Smooth muscle cell of bladder (primary cell): ENCODE results near the gene SPAG7. TPM values are rescaled to one million over a fixed set of nuclear protein-coding genes. Genes with fewer than 3 reads are reported as not detected.

Experiments used
- total RNA-seq: library from RNA; depleted of rRNA; stranded (reverse); fragments of >200 nt; gene quantifications from 2 replicates; pipeline ENCODE4 v1.2.3, GENCODE V29; 2014

The SPAG7 gene
- total RNA-seq = 50.8 and 60.6 TPM in 2 replicates

DNA sequence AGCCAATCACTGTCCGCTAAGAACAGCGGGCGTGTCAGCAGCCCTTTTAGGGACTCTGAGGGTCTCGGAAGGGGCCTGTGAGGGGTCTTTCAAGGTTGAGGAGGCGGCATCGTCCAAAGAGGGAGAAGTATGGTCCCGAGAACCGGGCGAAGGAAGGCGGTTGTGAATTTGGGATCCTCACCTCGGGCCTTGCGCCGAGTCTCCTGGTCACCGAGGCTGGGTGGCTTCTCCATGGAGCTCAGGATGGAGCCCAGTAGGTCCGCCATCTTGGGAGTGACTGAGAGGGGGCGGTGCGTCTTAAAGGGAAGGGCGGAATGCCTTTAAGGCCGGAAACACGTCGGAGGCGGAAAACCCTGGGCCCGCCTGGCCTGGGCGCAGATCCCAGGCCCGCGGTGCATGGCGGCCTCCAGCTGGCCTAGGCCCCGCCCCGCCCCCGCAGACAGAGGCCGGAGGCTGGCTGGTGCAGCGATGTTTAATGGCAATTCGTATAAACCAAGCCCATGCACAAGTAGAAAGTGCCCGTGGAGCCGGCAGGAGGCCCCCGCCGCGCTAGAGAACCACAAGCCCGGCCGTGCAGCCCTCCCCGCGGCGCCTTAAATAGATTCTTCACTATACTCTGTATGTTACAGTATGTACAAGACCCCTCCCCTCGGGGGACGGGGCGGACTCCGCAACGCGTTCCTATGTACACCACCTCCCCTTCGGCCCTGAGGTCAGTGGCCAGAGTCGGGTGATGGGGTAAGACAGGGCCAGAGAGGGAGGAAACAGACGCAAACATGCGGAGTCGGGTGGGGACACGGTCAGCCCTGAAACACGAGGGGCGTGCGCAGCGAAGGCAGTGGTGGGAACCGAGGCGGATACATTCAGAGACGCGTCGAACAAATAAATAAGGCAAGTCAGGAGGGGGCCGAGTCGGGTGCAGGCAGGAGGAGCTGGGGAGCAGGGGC lies at the start of gene SPAG7:
Gene SPAG7, minus strand, starts transcription at position 279 of the 947 bp plus-strand sequence. Its CDS starts 13 bp downstream, at position 266.

GRCh38 chr17:4997302-4998026 lies 29.8 kb upstream of the SPAG7 start, which contains the start of the genes INCA1 and KIF1C:
Gene INCA1 (minus strand): TSS chr17:4997522. CDS start chr17:4994437, 3,085 bp downstream.
Gene KIF1C (plus strand): TSS chr17:4997950. CDS start chr17:5000247, 2,297 bp downstream.

DNA sequence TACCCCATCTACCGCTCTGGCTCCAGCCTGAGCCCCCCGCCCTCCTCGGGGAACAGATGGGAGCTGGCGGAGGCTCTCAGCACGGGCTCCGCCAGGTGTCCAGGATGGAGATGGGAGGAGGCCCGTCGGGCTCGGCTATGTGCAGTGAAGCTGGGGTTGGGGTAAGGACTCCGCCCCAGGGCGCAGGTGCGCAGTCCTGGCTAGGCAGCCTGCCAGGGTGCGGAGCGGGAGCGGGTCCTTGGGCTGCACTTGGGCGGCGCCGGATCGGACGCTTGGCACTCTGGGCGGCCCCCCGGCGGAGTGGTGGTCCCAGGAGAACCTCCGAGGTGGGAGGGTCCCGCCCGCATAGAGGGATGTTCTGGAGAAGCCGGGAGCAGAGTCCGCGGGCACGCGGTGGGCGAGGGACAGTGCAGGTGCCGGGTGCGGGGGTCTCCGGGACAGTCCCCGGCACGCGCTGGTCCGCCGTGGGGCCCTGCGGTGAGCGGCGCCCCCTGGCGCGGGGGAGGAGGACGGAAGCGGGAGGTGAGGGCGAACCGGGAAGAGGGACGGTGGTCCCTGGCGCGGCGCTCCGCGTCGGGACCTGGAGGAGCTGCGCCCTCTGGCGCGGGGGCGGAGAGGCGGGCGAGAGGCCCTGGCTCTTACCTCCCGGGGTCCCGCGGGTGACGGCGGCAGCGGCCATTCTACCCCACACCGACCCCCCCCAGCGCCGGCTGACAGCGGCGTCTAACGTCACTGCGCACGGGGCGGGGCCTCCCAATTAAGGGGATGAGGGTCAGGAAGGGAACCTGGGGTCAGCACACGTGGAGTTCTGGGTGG lies 19.5 kb upstream of the SPAG7 start, which contains the start of gene CAMTA2:
Gene CAMTA2, minus strand, starts transcription at position 725 of the 816 bp plus-strand sequence. CDS start 1,453 bp downstream, outside the sequence.

GRCh38 chr17:4950746-4951204 lies 16.8 kb downstream of the SPAG7 start, which contains the start of gene ENO3:
Gene ENO3 (plus strand): TSS chr17:4951119. CDS start chr17:4951830, 711 bp downstream.

DNA sequence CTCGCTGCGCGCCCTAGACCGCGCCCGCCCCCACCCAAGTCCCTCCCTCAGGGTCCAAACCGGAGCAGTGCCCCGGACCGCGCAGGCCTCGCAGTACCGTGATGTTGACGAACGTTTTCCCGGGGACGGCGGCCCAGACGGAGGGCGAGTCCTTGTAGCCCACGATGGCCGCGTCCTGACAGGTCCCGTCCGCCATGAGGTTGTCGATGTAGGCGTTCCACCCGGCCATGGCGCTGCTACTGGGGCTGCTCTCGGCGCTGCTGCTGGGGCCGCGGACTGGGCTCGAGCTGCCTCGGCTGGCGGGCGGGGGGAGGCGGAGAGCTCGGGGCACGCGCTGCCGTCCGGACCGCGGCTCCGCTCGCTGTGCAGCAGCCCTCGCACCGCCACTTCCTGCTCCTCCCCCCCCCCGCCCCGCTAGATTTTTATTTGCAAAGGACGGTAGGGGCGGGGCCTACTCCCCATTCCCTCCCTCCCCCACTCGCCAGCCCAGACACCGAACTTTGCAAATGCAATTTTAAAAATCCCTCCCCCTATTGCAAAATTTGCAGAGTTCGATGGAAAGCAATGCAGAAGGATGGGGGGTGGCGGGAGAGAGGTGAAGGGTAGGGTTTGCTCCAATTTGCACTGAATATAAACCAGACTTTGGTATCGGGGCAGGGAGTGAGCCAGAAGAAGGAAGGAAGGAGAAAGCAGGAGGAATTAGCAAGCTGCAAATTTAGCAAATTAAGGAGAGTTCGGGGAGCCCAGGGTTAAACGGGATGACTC lies 19.3 kb downstream of the SPAG7 start, which contains the start of gene PFN1:
Gene PFN1, minus strand, starts transcription at position 365 of the 765 bp plus-strand sequence. Its CDS starts 136 bp downstream, at position 229.

DNA sequence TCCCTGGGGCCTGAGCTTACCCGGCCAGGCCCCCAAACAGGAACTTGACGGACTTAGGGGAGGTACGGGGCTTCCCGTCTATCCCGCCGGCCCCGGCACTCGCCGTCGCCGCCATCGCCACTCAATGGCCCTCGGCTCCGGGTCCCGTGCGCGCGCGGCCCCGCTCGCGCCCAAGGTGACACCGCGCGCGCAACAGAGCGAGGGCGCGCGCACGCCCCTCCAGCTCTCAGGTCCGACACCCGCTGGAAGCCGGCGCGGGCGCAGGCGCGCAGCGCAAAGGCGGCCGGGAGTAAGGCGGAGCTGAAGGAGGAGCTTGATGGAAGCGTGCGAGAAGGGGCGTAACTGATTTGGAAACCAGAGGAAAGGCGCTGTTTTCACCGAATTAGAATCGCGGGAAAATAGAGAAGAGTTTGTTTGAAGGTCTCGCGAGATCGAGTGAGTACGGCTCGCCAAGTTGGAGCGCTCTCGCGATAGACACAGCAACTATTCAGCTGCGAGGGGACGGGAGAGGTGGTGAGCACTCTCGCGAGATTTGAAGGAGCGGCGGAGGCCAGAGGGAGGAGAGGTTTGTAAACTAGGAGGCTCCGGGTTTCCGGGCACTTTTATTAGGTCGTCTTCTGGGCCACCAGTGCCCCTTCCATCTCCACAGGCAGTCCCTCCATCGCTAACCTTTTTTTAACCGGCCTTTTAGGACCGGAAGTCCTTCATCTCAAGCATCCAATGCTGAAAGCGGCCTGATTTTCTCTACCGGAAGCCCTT lies 27.6 kb downstream of the SPAG7 start, which contains the start of the genes RNF167 and SLC25A11:
Gene RNF167, plus strand, starts transcription at position 473 of the 759 bp plus-strand sequence. CDS start 642 bp downstream, outside the sequence.
Gene SLC25A11, minus strand, starts transcription at position 251 of the 759 bp plus-strand sequence. Its CDS starts 136 bp downstream, at position 115.

GRCh38 chr17:4931963-4932362 lies 35.7 kb downstream of the SPAG7 start, which contains the start of gene GP1BA:
Gene GP1BA (plus strand): TSS chr17:4932277. CDS start chr17:4932605, 328 bp downstream.

Other genes with a start within 250 kb of the SPAG7 start
- gene MED11, start 236.4 kb downstream of the SPAG7 start, total RNA-seq = 10.4 and 16.5 TPM in 2 replicates
- 0.09 and 0.14 TPM in 2 replicates for gene ZMYND15, start 228.0 kb downstream of the SPAG7 start, total RNA-seq
- gene CXCL16, start 227.9 kb downstream of the SPAG7 start, total RNA-seq = 1.8 and 2.1 TPM in 2 replicates
- gene TM4SF5, start 195.9 kb downstream of the SPAG7 start, total RNA-seq = not detected in 2 replicates
- 0.74 and 3.3 TPM in 2 replicates for gene VMO1, start 181.5 kb downstream of the SPAG7 start, total RNA-seq
- not detected in 2 replicates for gene GLTPD2, start 178.9 kb downstream of the SPAG7 start, total RNA-seq
- 164 and 179 TPM in 2 replicates for gene PSMB6, start 171.7 kb downstream of the SPAG7 start, total RNA-seq
- gene PLD2, start 160.7 kb downstream of the SPAG7 start, total RNA-seq = 14.2 and 15.8 TPM in 2 replicates
- gene MINK1, start 134.5 kb downstream of the SPAG7 start, total RNA-seq = 17.1 and 21.0 TPM in 2 replicates
- gene C17orf107, start 68.3 kb downstream of the SPAG7 start, total RNA-seq = 4.3 and 6.1 TPM in 2 replicates
- 0.14 and 1.4 TPM in 2 replicates for gene CHRNE, start 64.7 kb downstream of the SPAG7 start, total RNA-seq
- not detected in 2 replicates for gene GP1BA, start 35.5 kb downstream of the SPAG7 start, total RNA-seq
- gene SLC25A11, start 27.8 kb downstream of the SPAG7 start, total RNA-seq = 51.8 and 62.5 TPM in 2 replicates
- gene RNF167, start 27.5 kb downstream of the SPAG7 start, total RNA-seq = 12.2 and 15.3 TPM in 2 replicates
- 381 and 445 TPM in 2 replicates for gene PFN1, start 19.3 kb downstream of the SPAG7 start, total RNA-seq
- 1.6 and 2.6 TPM in 2 replicates for gene ENO3, start 16.7 kb downstream of the SPAG7 start, total RNA-seq
- gene CAMTA2, start 19.9 kb upstream of the SPAG7 start, total RNA-seq = 6.8 and 6.9 TPM in 2 replicates
- gene INCA1, start 29.7 kb upstream of the SPAG7 start, total RNA-seq = 0.37 and 0.57 TPM in 2 replicates
- 77.7 and 97.3 TPM in 2 replicates for gene KIF1C, start 30.1 kb upstream of the SPAG7 start, total RNA-seq
- 0.14 TPM in 1 of 2 replicates, not detected in the other for gene SLC52A1, start 67.6 kb upstream of the SPAG7 start, total RNA-seq
- gene ZFP3, start 110.7 kb upstream of the SPAG7 start, total RNA-seq = 1.0 and 1.3 TPM in 2 replicates
- gene ZNF232, start 144.1 kb upstream of the SPAG7 start, total RNA-seq = 5.3 and 6.6 TPM in 2 replicates
- gene USP6, start 148.2 kb upstream of the SPAG7 start, total RNA-seq = under 0.01 TPM in 1 of 2 replicates, not detected in the other
- 6.0 and 7.0 TPM in 2 replicates for gene ZNF594, start 224.1 kb upstream of the SPAG7 start, total RNA-seq